HuH-7.5 (cell line): ENCODE measurements around the gene KRTAP4-9.
"Not testable (repeated sequence)": the region's sequence is repeated elsewhere in the genome, so short reads cannot be mapped to it uniquely, and the experiment has no call there.

Experiments used
- DNase-seq: peaks from one replicate; pipeline ENCODE4 v3.0.0; 2011; ENCODE audit warnings: low spot score

The KRTAP4-9 gene

DNA sequence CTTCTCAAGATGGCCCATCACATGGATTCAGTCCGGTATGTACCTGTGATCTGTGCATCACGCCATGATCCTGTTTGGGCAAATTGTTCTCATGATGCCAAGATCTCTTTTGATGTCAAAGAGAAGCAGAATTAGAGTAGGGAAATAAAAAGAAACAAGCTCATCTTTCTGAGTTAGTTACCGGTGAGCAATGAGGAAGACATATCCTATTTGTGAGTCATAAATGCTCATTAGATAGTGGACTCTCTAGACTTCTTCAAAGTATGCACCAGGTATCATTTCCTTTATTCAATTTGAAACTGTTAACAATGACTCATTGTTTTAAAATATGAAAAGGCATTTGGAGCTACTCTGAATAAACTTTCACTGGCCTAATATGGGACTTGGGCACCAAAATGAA lies 26.8 kb downstream of the KRTAP4-9 start:
- DNase-seq: no peak

DNA sequence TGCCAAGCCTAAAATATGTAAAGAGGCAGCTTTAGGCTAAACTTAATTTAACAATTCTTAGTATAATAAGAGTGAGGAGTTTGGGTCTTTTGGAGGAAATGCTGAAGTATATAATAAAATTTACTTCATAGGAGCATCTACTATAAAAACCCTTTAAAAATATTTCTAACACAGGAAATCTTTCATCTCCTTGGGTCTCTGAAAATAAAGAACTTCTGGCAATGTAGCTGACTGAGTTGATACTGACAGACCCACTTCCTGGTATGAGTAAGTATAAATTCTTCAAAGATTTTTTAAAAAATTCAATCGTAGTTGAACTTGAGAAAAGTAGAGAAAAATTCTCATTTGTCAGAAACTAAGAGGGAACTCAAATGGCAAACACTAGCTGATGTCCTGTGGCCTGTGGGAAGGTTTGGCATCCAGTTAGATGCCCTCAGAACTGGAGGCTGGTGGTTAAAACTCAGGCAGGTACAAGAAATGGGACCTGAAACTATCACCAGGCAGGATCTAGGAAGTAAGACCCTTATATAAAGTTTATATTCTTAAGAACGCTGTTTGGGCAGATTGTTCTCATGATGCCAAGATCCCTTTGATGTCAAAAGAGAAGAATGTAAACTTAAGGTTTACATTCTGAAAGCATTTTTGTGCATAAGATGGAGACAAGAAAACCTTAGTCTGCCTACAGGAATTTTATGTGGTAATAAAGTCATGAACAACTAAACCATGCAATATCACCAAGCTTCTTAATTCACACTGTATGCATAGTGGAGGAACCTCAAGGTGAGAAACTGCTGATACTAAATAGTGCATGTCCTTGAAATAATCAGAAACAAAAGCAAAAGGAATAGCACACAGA lies 28.9 kb downstream of the KRTAP4-9 start:
- DNase-seq: no peak

DNA sequence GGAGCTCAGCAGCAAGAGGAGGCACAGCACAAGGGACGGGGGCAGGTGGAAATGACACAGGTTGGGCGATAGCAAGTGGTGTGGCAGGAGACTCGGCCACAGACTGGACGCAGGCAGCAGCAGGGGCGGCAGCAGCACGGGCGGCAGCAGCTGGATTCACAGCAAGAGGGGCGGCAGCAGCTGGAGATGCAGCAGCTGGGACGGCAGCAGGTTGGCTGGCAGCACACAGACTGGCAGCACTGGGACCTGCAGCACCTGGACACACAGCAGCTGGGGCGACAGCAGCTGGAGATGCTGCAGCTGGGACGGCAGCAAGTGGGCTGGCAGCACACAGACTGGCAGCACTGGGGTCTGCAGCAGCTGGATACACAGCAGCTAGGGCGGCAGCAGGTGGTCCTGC lies 34.7 kb downstream of the KRTAP4-9 start:
- not testable (repeated sequence) for DNase-seq

DNA sequence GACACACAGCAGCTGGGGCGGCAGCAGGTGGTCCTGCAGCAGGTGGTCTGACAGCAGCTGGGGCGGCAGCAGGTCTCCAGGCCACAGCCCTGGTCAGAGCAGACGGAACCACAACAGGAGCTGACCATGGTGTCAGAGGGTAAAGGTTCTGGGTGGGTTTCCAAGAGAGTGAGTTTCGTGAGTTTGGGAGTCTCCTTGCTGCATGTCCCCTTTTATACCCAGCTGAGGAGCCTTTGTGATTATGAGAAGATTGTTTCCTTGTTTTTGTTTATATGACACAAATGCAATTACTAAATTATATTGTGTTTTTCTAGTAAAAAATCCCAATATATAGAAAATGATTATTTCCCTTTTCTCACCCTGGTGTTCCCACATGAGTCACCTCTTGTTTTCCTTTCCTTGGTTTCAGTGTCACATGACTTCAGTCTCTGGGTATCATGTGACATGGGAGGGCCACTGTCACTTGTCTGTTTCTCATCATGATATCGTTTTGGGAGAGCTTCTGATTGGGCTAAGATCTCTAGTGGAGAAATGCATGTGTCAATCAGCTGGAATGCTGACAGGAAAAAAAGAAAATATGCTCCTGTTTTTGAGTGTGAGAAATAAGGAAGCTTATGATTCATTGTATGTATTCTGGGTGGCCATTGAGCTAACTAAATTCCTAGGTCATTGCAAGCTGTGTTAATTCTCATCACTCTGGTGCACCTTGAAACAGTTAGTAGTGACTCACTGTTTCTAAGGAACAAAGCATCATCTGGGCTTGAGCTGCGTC lies 35.4 kb downstream of the KRTAP4-9 start, which contains the start of gene KRTAP4-6:
TSS of gene KRTAP4-6 (minus strand) at position 185 of the 772 bp plus-strand sequence. CDS start at position 128, 57 bp downstream.
- no peak for DNase-seq

DNA sequence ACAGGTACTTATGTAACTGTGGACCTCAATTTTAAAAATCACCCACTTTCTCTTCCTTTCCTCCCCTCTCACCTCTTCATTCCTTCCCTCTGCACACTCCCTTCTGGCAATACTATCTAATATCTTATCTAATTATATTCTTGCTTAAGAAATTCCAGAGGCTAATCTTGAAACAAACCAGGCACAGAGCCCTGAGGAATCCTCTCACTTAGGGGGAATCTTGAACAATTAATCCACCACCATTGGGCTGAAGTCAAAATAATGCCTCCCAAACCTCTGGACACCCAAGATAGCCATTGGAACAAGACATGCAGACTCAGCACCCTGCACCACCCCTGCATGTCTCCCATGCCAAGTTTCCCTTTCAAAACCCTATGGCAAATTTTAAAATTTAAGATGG lies 36.2 kb downstream of the KRTAP4-9 start:
- DNase-seq: no peak

DNA sequence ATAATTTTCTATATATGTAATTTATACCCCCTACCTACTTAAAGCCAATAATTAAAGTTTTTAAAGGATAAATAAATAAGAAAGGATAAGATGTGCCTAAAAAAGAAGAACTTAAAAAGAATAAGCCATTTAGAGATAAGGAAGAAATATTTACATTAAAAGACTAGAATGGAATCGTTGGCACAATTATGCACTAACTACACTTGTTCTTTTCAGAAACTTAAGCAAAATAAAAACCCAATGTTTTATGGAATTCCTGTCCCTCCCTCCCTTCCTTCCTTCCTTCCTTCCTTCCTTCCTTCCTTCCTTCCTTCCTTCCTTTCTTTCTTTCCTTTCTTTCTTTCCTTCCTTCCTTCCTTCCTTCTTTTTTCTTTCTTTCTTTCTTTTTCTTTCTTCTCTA lies 39.7 kb downstream of the KRTAP4-9 start:
- DNase-seq: no peak

DNA sequence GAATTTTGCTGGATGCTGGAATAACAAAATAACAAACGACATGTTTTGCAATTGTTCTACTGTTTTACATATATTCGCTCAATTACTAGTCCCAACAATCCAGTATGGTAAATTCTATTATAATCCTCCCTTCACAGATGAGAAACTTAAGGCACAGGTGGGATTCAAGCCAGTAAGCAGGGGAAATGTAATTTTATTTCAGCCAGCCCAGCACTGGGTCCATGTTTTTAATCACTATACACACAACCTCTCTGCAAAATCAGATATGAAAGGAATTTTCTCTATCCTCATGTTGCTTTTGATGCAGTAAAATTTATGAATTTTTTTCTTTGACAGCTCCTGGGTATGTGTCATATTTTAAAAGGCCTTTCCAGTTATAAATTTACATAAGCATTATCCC lies 40.1 kb downstream of the KRTAP4-9 start:
- DNase-seq: no peak

DNA sequence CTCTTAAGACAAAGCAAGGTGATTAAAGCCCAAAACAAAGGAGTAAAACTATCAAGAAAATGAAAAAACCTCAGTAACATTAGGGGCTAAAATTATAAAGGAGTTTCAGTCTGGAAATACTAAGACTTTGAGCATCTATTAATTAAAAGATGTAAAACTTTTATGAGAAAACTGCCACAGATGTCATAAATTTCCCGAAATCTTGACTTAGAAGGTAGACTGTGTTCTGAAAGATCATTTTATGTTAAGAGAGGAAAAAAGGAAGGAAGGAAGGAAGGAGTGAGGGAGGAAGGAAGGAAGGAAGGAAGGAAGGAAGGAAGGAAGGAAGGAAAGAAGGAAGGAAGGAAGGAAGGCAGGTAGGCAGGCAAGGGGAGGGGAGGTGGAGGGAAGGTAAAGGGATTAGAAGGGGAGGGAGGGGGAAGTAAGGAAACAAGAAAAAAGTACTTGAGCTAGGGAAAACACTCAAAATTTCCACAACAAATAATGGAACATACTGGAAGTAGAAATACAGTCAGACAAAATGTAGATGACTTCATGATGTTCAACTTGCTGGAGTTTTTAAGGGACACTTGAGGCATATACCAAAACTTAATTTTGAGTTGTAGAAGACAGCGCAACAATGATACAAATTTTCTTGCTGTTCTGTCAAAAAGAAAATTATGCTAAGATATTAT lies 42.5 kb downstream of the KRTAP4-9 start:
- no peak for DNase-seq

DNA sequence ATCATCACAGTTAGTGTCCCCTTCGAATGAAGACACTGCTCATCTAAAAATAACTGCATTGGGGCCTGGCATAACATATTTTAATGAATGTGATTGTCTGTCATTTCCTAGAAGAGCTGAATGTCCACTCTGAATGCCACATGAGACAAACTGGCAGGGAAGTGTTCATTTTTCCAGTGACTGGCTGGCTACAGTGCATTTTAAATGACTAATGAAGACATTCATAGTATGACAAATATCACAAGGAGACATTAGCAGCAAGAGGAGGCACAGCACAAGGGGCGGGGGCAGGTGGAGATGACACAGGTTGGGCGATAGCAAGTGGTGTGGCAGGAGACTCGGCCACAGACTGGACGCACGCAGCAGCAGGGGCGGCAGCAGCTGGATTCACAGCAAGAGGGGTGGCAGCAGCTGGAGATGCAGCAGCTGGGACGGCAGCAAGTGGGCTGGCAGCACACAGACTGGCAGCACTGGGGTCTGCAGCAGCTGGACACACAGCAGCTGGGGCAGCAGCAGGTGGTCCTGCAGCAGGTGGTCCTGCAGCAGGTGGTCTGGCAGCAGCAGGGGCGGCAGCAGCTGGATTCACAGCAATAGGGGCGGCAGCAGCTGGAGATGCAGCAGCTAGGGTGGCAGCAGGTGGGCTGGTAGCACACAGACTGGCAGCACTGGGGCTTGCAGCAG lies 43.9 kb downstream of the KRTAP4-9 start:
- not testable (repeated sequence) for DNase-seq

DNA sequence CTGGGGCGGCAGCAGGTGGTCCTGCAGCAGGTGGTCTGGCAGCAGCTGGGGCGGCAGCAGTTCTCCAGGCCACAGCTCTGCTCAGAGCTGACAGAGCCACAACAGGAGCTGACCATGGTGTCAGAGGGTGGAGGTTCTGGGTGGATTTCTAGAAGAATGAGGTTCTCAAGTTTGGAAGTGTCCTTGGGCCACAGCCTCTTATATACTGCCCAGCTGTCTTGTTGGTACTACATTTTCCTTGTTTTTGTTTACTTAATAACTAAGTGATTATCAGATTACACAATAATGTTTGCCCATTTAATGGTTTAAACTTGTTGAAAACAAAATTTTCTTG lies 44.4 kb downstream of the KRTAP4-9 start, which contains the start of gene KRTAP4-5:
TSS of gene KRTAP4-5 (minus strand) at position 174 of the 334 bp plus-strand sequence. CDS start at position 116, 58 bp downstream.
- no peak for DNase-seq

DNA sequence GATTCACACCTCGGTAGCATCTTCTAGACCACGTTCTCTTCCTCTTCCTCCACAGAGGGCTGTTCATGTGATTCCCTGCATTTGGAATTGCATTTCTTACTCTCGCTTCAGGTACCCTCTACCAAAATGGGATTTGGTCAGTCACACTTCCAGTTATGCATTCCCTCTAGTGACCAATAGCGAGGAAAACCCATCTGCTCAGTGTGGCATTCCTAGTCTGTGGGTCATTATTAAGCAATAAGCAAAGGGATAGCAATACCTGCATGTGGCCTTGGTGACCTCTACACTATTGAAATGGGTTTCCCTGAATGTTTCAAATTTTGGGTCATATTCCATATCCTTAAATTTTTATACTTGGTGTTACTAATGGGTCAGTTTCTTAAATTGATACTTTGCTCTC lies 44.8 kb downstream of the KRTAP4-9 start:
- DNase-seq: no peak

DNA sequence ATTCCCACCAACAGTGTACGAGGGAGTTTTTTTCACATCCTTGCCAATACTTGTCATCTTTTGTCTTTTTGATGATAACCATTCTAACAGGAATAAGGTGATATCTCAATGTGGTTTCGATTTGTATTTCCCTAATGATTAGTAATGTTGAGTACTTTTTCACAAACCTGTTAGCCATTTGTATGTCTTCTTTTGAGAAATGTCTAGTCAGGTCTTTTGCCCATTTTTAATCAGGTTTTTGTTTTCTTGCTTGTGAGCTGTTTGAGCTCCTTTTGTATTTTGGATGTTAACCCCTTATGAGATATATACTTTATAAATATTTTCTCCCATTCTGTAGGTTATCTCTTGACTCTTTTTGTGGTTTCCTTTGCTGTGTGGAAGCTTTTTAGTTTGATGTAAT lies 46.3 kb downstream of the KRTAP4-9 start:
- DNase-seq: no peak

DNA sequence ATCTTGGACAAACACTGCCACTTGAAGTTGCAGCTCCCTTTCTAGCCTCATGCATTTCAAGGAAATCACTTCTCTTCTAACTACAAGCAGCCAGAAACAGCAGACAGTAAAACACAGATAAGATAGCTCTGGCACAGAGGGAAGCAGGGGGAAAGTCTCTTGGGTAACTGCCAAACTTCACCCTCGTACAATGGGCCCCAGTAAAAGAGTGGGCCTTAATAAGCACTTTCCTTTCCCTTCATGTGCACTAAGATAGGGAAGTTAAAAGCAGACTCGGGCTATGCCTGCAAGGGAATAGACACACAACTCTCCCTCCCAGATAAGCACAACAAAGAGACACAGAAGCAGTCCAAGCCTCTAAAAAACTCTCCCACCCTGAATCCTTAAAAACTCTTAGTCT lies 48.7 kb downstream of the KRTAP4-9 start:
- no peak for DNase-seq
